HG03521 (cell line): ENCODE data around the gene PCYT1A.
"Not testable (repeated sequence)": the region's sequence is repeated elsewhere in the genome, so short reads cannot be mapped to it uniquely, and the experiment has no call there.

ENCODE experiments used
- ATAC-seq: cut with Tn5 transposase; IDR thresholded peaks from one replicate; pipeline ENCODE4 v1.9.1; 2021; ENCODE audit warnings: mild to moderate bottlenecking, moderate library complexity; ENCODE audit not compliant: unreplicated experiment

PCYT1A gene

DNA sequence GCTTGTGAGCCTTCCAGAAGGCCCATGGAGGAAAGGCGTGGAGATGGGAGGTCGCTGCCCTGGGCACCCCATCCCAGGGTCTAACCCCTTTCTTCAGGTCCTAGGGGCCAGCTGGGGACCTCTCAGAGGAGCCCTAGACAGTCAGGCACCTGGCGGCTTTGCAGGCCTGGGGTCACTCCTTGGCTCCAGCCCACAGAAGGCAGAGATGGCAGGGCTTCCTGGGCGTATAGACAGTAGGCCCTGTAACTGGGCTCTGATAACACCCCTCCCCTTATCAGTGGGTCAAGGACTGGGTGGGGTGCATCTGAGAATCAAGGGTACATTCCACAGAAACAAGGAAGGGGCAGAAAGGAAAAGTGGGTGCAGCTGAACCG, 93.0 kb downstream of the PCYT1A start:
- ATAC-seq: no peak

DNA sequence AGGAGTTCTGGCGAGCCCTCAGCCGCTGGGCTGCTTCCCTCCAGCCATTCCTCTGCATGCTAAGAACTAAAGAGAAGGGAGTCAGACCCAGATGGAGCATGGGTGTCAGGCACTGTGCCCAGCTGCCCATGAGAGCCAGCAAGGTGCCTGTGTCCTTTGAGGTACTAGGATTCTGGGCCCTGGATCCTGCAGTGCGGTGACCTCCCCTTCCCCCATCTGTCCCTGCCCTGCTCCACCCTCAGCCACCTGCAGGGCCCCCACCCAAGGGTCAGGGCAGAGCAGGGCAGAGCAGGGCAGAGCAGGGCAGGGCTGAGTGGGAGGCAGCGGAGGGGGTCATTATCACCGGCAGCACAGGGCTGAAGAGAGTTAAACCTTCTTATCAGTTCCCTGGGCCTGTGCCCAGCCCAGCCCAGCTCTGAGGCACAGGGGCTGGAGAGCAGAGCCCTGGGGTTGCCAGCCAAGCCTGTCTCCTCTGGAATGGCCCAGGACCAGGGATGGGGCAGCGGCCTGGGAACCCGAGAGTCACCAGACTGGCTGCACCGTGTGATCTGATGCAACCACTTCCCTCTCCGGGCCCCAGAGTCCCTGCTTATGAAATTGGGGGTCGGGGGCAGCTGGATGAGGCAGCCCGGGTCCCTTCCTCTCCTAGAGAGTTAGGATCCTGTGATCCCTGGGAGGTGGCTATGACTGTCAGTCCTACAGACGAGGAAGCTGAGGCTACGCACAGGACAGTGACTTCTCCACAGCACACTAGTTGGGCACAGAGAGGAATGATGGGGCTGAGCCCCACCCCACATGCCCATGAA, 93.6 kb downstream of the PCYT1A start:
- no peak for ATAC-seq

DNA sequence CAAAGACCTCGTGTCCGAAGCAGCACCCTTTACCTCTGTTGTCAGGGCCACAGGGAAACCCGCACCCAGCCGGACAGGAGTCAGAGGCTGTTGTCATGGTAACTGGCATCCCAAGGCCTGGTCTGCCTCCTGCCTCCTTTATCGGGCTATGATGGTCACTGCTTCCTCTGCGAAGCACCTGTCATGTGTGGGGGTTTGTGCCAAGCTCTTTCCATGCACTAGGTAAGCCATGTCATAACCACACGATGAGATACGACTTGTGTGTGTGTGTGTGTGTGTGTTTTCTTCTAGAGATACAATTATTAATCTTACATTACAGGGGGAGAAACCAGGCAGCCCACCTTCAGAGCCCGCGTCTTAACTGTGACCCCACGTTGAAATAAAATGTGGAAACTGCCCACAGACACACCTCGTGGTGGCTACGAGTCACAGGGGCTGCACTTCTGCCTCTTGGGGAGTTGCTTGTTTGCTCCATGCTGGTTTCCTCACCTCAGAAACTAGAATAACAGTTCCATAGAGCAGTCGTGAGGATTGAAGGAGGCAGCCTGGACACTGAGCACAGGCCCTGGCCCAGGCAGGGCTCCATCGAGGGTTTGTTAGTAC, 94.3 kb downstream of the PCYT1A start:
- ATAC-seq: no peak

DNA sequence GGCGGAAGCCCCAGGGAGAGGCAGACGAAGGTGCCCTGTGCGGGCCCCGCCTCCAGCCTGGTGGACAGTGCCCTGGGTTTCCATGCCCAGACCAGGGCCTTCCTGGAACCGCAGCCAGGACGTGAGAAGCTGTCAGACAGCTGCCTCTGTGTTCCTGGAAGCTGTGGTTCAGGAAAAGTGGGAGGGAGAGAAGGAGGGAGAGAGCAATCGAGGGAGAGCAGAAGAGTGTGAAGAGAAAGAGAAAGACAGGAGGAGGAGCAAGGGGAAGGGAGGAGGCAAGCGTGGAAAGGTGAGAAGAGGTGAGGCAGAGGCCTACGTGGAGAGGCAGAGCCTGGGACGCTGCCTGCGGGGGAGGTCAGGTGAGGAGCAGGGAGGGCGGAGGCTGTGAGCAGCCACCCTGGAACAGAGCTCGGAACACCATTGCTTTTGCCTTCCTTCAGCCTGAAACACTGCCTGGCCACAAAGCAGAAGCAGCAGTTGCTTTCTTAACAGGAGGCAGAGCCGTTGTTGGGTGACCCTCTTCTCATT, 94.9 kb downstream of the PCYT1A start:
- ATAC-seq: no peak

DNA sequence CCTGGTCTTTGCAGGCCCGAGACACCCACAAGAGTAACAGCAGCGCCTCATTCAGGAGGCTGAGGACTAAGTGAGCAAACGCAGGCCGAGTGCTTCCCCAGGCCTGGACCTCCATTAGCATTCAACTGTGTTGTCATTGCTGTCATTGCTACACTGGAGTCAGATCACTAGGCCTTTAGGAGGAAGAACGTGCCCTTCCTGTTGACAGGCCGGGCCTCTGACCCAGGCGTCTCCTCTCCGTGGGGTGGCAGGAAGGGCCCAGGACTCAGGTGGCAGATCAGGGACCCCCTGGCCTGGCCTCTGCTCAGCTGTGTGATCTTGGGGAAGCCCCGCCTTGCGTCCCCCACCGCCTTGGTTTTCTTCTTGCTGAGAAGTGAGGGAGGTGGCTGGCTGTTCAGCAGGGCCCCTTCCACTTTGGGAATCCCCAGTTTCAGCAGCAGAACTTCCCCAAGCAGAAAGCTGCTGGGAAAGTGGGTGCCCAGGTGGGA, 95.4 kb downstream of the PCYT1A start:
- ATAC-seq: no peak

DNA sequence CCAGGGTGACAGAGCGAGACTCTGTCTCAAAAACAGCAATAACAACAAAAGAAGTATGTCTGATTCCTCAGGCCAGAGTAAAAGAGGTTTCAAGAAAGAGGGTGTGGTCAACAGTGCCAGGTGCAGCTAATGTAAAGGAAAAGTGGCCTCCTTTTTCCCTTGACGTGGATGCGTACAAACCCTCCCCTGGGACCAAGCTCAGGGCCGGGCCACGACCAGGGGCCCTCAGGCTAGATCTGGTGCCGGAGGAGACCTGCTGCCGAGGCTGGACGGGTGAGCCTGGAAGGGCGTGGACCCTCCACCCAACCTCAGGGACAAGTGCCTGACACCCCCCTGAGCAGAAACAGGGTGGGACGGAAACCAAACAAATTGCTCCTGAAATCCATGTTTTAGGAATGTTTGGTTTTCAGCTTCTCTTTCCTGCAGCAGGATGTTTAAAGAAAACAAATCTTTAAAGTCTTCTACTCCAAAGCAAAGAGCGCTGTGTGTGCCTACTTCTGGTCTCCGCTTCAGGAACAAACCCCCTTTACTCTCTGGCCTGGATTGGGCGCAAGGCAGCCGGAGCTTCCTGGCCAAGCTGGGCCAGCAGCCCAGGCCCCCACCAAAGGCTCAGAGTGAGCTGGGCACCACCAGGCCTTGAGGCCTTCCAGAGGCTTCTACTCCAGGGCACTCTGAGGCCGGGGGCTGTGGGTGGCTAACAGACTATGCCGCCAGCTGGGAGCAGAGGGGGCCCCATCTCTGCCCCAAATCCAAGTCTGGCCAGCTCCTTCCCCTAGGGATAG, 97.8 kb downstream of the PCYT1A start:
- ATAC-seq: no peak

DNA sequence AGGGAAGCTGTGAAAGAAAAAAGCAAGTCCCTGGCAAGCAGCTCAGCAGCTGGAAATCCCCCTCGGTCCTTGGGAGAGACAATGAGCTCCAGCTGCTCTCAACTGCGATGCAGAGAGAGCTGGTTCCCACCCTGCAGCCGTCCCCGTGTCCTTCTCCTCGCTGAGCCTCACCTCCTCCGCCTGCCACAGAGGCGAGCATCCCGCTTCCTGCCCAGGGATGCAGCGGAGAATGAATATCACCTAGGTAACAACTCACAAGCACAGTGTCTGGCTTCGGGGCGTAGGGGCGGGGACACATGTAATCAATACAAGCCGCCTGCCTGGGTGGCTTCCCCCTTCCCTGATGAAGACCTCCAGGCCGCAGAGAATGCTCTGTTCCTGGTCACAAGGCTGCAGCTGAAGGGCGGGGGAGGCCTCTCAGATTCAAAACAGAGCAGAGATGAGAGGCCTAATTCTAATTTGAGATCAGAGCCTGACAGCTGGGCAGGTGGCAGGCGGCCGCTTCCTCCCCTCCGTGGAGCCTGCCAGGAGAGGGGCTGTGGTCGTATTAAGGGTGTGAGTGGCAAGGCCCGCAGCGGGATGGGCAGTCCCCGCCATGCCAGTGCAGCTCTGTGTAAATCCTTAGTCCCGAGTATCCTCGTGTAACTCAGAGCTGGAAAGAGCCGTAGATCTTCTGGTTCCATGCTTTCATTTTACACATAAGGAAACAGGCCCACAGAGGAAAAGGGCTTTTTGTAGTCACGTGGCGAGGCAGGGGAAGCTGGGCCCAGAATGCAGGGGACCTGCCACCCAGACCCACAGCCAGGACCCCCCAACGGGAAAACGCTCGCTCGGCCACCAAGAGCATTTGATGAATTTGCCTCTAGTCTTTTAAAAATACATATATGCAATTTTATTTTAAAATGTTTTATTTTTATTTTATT, 100.6 kb downstream of the PCYT1A start:
- ATAC-seq: no peak

DNA sequence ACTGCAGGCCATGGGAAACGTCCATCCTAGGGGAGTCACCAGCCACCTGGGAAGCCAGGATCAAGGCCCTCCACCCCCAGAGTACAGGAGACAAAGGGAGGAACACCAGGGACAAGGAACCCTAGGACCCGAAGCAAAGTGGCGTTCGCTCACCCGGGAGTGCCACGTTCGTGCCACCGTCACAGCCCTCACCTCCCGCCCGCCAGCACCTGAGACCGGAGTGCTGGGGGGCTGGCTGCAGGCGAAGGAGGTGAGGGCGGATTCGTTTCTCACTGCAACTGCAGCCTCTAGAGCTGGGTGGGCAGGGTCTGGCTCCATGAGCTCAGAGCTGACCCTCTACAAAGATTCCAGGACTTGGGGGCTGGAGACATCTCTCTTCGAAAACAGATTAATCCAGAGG, 102.6 kb downstream of the PCYT1A start:
- no peak for ATAC-seq

DNA sequence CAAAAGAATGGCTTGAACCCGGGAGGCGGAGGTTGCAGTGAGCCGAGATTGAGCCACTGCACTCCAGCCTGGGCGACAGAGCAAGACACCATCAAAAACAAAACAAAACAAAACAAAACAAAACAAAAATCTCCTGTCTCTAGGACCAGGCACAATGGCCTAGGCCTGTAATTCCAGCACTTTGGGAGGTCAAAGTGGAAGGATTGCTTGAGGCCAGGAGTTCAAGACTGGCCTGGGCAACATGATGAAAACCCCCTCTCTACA, 103.4 kb downstream of the PCYT1A start:
- ATAC-seq: not testable (repeated sequence)

DNA sequence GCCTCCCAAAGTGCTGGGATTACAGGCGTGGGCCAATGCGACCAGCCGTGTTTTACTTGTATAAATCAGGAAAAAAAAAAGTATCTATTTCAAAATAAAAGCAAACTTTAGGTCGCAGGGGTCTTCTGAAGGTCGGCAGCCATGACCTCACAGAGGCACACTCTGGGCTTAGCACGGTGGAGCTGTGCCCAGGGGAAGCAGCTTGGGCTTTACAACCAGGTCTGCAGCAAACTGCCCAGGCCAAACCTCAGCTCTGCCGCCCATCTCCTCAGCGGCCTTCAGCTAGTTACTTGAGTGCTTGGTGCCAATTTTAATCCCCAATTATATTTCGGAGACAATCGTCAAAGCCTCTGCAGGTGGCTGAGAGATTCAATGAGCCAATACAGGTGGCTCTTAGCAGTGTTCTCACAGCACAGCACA, 106.4 kb downstream of the PCYT1A start:
- no peak for ATAC-seq

DNA sequence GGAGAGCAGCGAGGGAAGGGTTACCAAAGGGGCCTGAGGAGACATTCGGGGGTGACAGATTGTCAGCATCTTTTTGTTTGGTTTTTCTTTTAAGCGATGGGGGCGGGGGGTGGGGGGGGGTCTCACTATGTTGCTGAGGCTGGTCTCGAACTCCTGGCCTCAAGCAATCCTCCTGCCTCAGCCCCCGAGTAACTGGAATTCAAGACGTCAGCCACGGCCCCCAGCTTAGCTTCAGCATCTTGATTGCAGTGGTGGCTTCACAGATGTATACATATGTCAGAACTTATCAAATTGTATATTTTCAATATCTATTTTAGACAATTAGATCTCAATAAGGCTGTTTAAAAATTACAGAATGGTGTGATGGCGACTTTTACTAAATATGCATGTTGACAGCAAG, 107.2 kb downstream of the PCYT1A start:
- no peak for ATAC-seq
